ENCODE measurements around the gene ZFP57.

- TF ChIP-seq CTCF (IDR thresholded peaks at IDR 0.05; ENCODE audit: low read length) (no peak), EZH2 (optimal IDR thresholded peaks at IDR 0.05; ENCODE audit: low read depth, low read length) (no peak), EZH2phosphoT487 (IDR thresholded peaks at IDR 0.05; ENCODE audit: low read length) (no peak)
Measured at GRCh38 chr6:29624520-29624961, 56.4 kb downstream of the ZFP57 start.

Measured in MM.1S (cell line).